Duodenal mucosa (tissue), 2 donors: ENCODE results near the gene ASB17.
"Not testable (repeated sequence)": the region's sequence is repeated elsewhere in the genome, so short reads cannot be mapped to it uniquely, and the experiment has no call there.

Experiments
- H3K27ac ChIP-seq: one replicate; pipeline ENCODE4 v1.7.0; 2013; ENCODE audit warnings: low read depth, low read length
- H3K27me3 ChIP-seq, 2 donors: one replicate each; pipeline ENCODE4 v1.7.0; 2013; ENCODE audit warnings: low read length in 2 of 2, control low read depth in 1 of 2; ENCODE audit not compliant: insufficient read depth in 2 of 2, control insufficient read depth in 1 of 2
- H3K36me3 ChIP-seq, 2 donors: one replicate each; pipeline ENCODE4 v1.7.0; 2013; ENCODE audit warnings: low read length in 2 of 2, control low read depth in 1 of 2; ENCODE audit not compliant: insufficient read depth in 2 of 2, control insufficient read depth in 1 of 2
- H3K4me1 ChIP-seq, 2 donors: one replicate each; pipeline ENCODE4 v1.7.0; 2013; ENCODE audit warnings: low read length in 2 of 2, control low read depth in 1 of 2; ENCODE audit not compliant: insufficient read depth in 2 of 2, control insufficient read depth in 1 of 2
- H3K4me3 ChIP-seq, 2 donors: one replicate each; pipeline ENCODE4 v1.7.0; 2013; ENCODE audit warnings: low read length in 2 of 2, low read depth in 1 of 2
- H3K9ac ChIP-seq, 2 donors: one replicate each; pipeline ENCODE4 v1.7.0; 2013; ENCODE audit warnings: low read length in 2 of 2, low read depth in 1 of 2
- H3K9me3 ChIP-seq, 2 donors: one replicate each; pipeline ENCODE4 v1.7.0; 2013; ENCODE audit warnings: low read length in 2 of 2, control low read depth in 1 of 2; ENCODE audit not compliant: control insufficient read depth in 1 of 2

ASB17 gene

GRCh38 chr1:75950176-75950575 is 18.0 kb upstream of the ASB17 start:
- no peaks in the 10 kb centered on the region for H3K4me1 ChIP-seq
- H3K9ac ChIP-seq = no peak overlapping the region
- H3K27ac ChIP-seq = no peak overlapping the region
- no peaks in the 10 kb centered on the region for H3K36me3 ChIP-seq
- H3K27me3 ChIP-seq = no peaks in the 10 kb centered on the region
- H3K4me3 ChIP-seq = no peak overlapping the region
- no peaks in the 10 kb centered on the region for H3K9me3 ChIP-seq

DNA sequence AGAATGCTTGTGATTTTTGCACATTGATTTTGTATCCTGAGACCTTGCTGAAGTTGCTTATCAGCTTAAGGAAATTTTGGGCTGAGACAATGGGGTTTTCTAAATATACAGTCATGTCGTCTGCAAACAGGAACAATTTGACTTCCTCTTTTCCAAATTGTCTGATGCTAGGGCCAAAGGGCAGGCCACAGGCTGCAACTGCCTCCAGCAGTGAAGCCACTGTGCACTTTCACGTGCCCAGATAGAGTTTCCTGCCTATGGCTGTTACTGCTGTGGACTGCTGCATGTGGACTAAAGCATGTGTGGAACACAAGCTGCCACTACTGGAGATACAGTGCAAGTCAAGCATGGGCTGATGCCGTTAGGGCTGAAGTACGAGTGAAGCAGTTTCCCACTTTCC is 10.8 kb upstream of the ASB17 start:
- H3K4me1 ChIP-seq, H3K9me3 ChIP-seq, H3K27ac ChIP-seq, H3K27me3 ChIP-seq, H3K9ac ChIP-seq, H3K36me3 ChIP-seq, H3K4me3 ChIP-seq: not testable (repeated sequence)

GRCh38 chr1:75937034-75937433 is 4.8 kb upstream of the ASB17 start:
- no peak overlapping the region for H3K4me3 ChIP-seq
- H3K4me1 ChIP-seq = no peaks in the 10 kb centered on the region

DNA sequence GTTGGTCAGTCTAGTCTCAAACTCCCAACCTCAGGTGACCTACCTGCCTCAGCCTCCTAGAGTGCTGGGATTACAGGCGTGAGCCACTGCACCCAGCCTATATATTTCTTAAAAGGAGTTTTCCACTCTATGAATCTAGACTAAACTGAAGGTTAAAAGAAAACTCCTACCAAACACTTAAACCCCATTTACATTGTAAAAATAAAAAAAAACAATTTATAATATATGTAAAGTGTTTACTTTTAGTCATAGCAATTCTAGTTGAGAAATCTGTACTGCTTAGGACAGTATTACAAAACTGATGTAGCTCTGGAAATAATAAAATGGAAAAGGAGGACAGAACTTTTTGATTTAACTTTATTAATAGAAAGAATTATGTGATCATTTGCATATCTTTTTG is 9.5 kb downstream of the ASB17 start:
- H3K9me3 ChIP-seq = no peaks in the 10 kb centered on the region
- no peak overlapping the region for H3K4me3 ChIP-seq
- H3K27me3 ChIP-seq = no peaks in the 10 kb centered on the region
- no peak overlapping the region for H3K27ac ChIP-seq
- no peaks in the 10 kb centered on the region for H3K36me3 ChIP-seq
- H3K9ac ChIP-seq = no peak overlapping the region
- H3K4me1 ChIP-seq = no peaks in the 10 kb centered on the region

More at GRCh38 chr1:75937034-75937433, 4.8 kb upstream of the ASB17 start:
- no peaks in the 10 kb centered on the region for H3K9me3 ChIP-seq
- H3K9ac ChIP-seq = no peak overlapping the region
- no peak overlapping the region for H3K27ac ChIP-seq
- H3K36me3 ChIP-seq = no peaks in the 10 kb centered on the region
- no peaks in the 10 kb centered on the region for H3K27me3 ChIP-seq

DNA sequence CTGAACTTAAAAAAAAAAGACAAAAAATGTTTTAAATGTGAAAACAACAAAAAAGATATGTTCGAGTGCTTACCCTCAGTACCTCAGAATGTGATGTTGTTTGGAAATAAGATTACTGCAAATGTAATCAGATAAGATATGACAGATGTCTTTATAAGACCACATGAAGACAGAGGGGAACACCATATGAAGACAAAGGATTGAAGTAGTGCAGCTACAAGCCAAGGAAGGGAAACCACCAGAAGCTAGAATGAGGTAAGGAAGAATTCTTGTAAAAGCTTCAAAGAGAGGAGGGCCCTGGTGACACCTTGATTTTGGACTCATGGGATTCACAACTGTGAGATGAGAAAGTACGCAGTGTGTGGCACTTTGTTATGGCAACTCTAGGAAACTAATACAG is 15.4 kb downstream of the ASB17 start:
- H3K27ac ChIP-seq = no peak overlapping the region
- no peaks in the 10 kb centered on the region for H3K36me3 ChIP-seq
- no peak overlapping the region for H3K4me3 ChIP-seq
- no peak overlapping the region for H3K9ac ChIP-seq
- no peaks in the 10 kb centered on the region for H3K4me1 ChIP-seq
- H3K9me3 ChIP-seq = no peaks in the 10 kb centered on the region
- no peaks in the 10 kb centered on the region for H3K27me3 ChIP-seq

GRCh38 chr1:75908717-75909152 is 23.5 kb downstream of the ASB17 start:
- Histone ChIP-seq H3K4me3 (no peak overlapping the region), H3K27ac (no peak overlapping the region), H3K27me3 (no peaks in the 10 kb centered on the region), H3K4me1 (no peaks in the 10 kb centered on the region), H3K36me3 (no peaks in the 10 kb centered on the region), H3K9ac (no peak overlapping the region), H3K9me3 (peaks cover 0 to 5% of the 10 kb centered on the region in 2 donors)

- Histone ChIP-seq H3K27me3 (no peaks in the 10 kb centered on the region), H3K9ac (no peak overlapping the region), H3K36me3 (no peaks in the 10 kb centered on the region), H3K4me1 (no peaks in the 10 kb centered on the region), H3K9me3 (no peaks in the 10 kb centered on the region), H3K4me3 (no peak overlapping the region), H3K27ac (no peak overlapping the region)
These were observed 30.8 kb downstream of the ASB17 start for GRCh38 chr1:75901371-75901770.

DNA sequence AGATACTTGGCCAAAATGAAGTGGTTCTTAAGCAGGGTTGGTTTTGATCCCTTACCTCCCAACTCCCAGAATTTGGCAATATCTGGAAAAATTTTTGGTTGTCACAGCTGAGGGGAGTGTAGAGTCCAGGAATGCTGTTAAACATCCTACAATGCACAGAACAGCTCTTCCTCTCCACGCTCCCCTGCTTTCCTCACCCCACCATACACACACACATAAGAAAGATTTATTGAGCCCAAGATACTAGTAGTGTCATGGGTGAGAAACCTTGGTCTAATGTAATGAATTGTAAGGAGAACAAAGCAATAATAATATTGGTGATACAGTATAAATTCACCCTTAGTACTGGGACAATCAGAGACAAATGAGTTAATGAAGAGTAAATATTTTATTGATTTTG is 47.8 kb downstream of the ASB17 start:
- Histone ChIP-seq H3K9me3 (no peaks in the 10 kb centered on the region), H3K36me3 (no peaks in the 10 kb centered on the region), H3K27ac (no peak overlapping the region), H3K27me3 (no peaks in the 10 kb centered on the region), H3K4me1 (no peaks in the 10 kb centered on the region), H3K4me3 (no peak overlapping the region), H3K9ac (no peak overlapping the region)

- H3K4me3 ChIP-seq = no peak overlapping the region
- H3K9me3 ChIP-seq = no peaks in the 10 kb centered on the region
- H3K27me3 ChIP-seq = no peaks in the 10 kb centered on the region
- H3K27ac ChIP-seq = no peak overlapping the region
- H3K36me3 ChIP-seq = no peaks in the 10 kb centered on the region
- no peak overlapping the region for H3K9ac ChIP-seq
- no peaks in the 10 kb centered on the region for H3K4me1 ChIP-seq
These were observed 52.2 kb downstream of the ASB17 start for GRCh38 chr1:75879985-75880384.

DNA sequence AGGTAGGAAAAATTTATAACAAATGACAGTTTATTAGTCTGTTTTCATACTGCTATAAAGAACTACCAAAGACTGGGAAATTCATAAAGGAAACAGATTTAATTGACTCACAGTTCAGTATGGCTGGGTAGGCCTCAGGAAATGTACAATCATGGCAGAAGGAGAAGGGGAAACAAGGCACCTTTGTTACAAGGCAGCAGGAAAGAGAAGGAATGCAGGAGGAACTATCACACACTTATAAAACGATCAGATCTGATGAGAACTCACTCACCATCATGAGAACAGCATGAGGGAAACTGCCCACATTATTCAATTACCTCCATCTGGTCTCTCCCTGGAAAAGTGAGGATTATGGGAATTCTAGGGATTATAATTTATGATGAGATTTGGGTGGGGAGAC is 61.3 kb downstream of the ASB17 start:
- H3K4me1 ChIP-seq = no peaks in the 10 kb centered on the region
- no peak overlapping the region for H3K27ac ChIP-seq
- H3K4me3 ChIP-seq = no peak overlapping the region
- H3K9ac ChIP-seq = no peak overlapping the region
- no peaks in the 10 kb centered on the region for H3K36me3 ChIP-seq
- no peaks in the 10 kb centered on the region for H3K9me3 ChIP-seq
- H3K27me3 ChIP-seq = no peaks in the 10 kb centered on the region
